Parathyroid adenoma (tissue), 2 donors: ENCODE data around the gene TMEM225.

ENCODE experiments used
- H2AFZ ChIP-seq: fragments of 300-600 bp; sonication (generic); one replicate; pipeline ENCODE4 v1.7.0; 2017; ENCODE audit warnings: antibody characterized with exemption, mild to moderate bottlenecking
- H3K27ac ChIP-seq: fragments of 300-600 bp; sonication (generic); one replicate; pipeline ENCODE4 v1.7.0; 2017
- H3K27me3 ChIP-seq: fragments of 300-600 bp; sonication (generic); one replicate; pipeline ENCODE4 v1.7.0; 2017; ENCODE audit warnings: low read length; ENCODE audit not compliant: control insufficient read depth, insufficient read depth
- H3K36me3 ChIP-seq: fragments of 300-600 bp; sonication (generic); one replicate; pipeline ENCODE4 v1.7.0; 2017; ENCODE audit warnings: low read length; ENCODE audit not compliant: control insufficient read depth, insufficient read depth
- H3K4me1 ChIP-seq: fragments of 300-600 bp; sonication (generic); one replicate; pipeline ENCODE4 v1.7.0; 2017; ENCODE audit warnings: control low read depth
- H3K4me2 ChIP-seq: fragments of 300-600 bp; sonication (generic); one replicate; pipeline ENCODE4 v1.7.0; 2017; ENCODE audit warnings: low read length
- H3K4me3 ChIP-seq: fragments of 300-600 bp; sonication (generic); one replicate; pipeline ENCODE4 v1.7.0; 2017; ENCODE audit warnings: low read depth, low read length
- H3K79me2 ChIP-seq: fragments of 300-600 bp; sonication (generic); one replicate; pipeline ENCODE4 v1.7.0; 2017; ENCODE audit warnings: control low read depth
- H3K9ac ChIP-seq: fragments of 300-600 bp; sonication (generic); one replicate; pipeline ENCODE4 v1.7.0; 2017; ENCODE audit warnings: mild to moderate bottlenecking
- H3K9me3 ChIP-seq: fragments of 300-600 bp; sonication (generic); one replicate; pipeline ENCODE4 v1.7.0; 2017; ENCODE audit warnings: low read length; ENCODE audit not compliant: control insufficient read depth
- CTCF ChIP-seq: fragments of 300-600 bp; sonication (generic); IDR thresholded peaks from one replicate; pipeline ENCODE4 v1.7.0; 2017; ENCODE audit warnings: antibody characterized with exemption, mild to moderate bottlenecking
- donor health status: primary hyperparathyroidism.

Gene TMEM225

GRCh38 chr11:123841174-123841573 is 44.3 kb downstream of the TMEM225 start:
- Histone ChIP-seq H2AFZ (no peak overlapping the region), H3K79me2 (no peaks in the 10 kb centered on the region), H3K9ac (no peak overlapping the region), H3K9me3 (no peaks in the 10 kb centered on the region), H3K4me3 (no peak overlapping the region), H3K4me2 (no peak overlapping the region), H3K27ac (no peak overlapping the region), H3K4me1 (no peaks in the 10 kb centered on the region), H3K27me3 (no peaks in the 10 kb centered on the region), H3K36me3 (no peaks in the 10 kb centered on the region)
- no peak for TF ChIP-seq CTCF

GRCh38 chr11:123839131-123839530 is 46.3 kb downstream of the TMEM225 start:
- TF ChIP-seq CTCF, result no peak
- H2AFZ ChIP-seq, result no peak overlapping the region
- no peaks in the 10 kb centered on the region for H3K4me1 ChIP-seq
- no peak overlapping the region for H3K4me3 ChIP-seq
- no peaks in the 10 kb centered on the region for H3K27me3 ChIP-seq
- no peaks in the 10 kb centered on the region for H3K9me3 ChIP-seq
- H3K36me3 ChIP-seq, result no peaks in the 10 kb centered on the region
- no peak overlapping the region for H3K4me2 ChIP-seq
- H3K79me2 ChIP-seq, result no peaks in the 10 kb centered on the region
- no peak overlapping the region for H3K27ac ChIP-seq
- no peak overlapping the region for H3K9ac ChIP-seq

DNA sequence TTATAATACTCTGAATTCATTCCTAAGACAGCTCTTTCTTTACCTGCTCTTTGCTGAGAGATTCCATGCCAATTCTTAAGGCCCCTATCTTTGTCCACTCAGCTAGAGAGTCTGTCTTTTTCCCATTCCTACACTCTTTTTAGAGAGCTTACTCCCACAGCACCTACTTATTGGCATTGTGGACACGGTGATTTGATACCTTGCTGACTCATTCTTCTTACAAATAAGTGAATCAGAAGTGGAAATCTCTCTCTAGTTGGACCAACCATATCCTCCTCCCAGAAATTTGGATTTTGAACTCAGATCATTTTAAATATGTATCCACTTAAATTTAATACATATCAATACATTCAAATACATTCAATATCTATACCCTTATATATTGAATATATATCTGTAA is 46.8 kb downstream of the TMEM225 start:
- Histone ChIP-seq H3K79me2 (no peaks in the 10 kb centered on the region), H3K27ac (no peak overlapping the region), H2AFZ (no peak overlapping the region), H3K4me3 (no peak overlapping the region), H3K4me2 (no peak overlapping the region), H3K9ac (no peak overlapping the region), H3K27me3 (no peaks in the 10 kb centered on the region), H3K36me3 (no peaks in the 10 kb centered on the region), H3K9me3 (no peaks in the 10 kb centered on the region), H3K4me1 (no peaks in the 10 kb centered on the region)
- no peak for TF ChIP-seq CTCF

DNA sequence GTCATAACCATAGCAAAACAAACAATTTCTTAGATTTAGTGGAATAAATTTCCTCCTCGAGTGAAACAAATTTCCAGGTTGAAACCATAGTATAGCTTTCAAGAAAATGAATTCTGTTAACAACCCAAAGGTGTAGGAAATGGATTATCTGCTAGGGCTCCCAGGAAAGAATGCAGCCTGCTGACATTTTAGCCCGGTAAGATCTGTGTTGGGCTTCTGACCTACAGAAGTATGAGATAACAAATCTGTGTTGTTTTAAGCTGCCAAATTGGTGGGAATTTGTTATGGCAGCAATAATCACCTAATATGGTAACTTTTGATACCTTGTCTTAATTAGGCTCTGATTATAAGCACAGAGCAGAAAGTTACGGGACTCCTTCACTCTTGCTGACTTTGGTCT is 47.3 kb downstream of the TMEM225 start:
- no peak overlapping the region for H2AFZ ChIP-seq
- no peak for TF ChIP-seq CTCF
- no peaks in the 10 kb centered on the region for H3K36me3 ChIP-seq
- H3K27me3 ChIP-seq, result no peaks in the 10 kb centered on the region
- no peak overlapping the region for H3K4me2 ChIP-seq
- H3K9ac ChIP-seq, result no peak overlapping the region
- H3K27ac ChIP-seq, result no peak overlapping the region
- H3K4me3 ChIP-seq, result no peak overlapping the region
- H3K79me2 ChIP-seq, result no peaks in the 10 kb centered on the region
- H3K9me3 ChIP-seq, result no peaks in the 10 kb centered on the region
- H3K4me1 ChIP-seq, result no peaks in the 10 kb centered on the region

DNA sequence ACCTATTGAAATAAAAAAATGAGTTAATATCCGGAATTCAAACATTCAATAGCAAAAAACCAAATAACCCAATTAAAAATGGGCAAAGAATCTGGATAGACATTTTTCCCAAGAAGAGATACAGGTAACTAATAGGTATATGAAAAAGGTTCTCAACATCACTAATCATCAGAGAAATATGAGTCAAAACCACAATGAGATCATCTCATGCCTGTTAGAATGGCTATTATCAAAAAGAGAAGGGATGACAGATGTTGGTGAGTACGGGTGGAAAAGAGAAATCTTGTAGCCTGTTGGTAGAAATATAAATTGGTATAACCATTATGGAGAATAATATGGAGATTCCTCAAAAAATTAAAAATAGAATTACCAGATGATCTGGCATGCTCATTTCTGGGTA is 52.4 kb downstream of the TMEM225 start:
- Histone ChIP-seq H3K9me3 (no peaks in the 10 kb centered on the region), H3K79me2 (no peaks in the 10 kb centered on the region), H3K4me2 (no peak overlapping the region), H3K36me3 (no peaks in the 10 kb centered on the region), H3K4me1 (no peaks in the 10 kb centered on the region), H3K27ac (no peak overlapping the region), H3K4me3 (no peak overlapping the region), H3K27me3 (no peaks in the 10 kb centered on the region), H2AFZ (no peak overlapping the region), H3K9ac (no peak overlapping the region)
- no peak for TF ChIP-seq CTCF
